SK-N-SH (cell line): ENCODE results near the gene BABAM1. TPM values are rescaled to one million over a fixed set of nuclear protein-coding genes. Genes with fewer than 3 reads are reported as not detected.

Source experiments
- CTCF ChIA-PET: fragments of 300-600, 350-600 bp; formaldehyde crosslinking; extraction: SDS; loops from one replicate; lab custom pipeline; 2021; lab: Yijun Ruan, JAX
- POLR2A ChIA-PET: fragments of 350-600 bp; sonication (Branson Sonifier 250); formaldehyde crosslinking; extraction: SDS; loops from one replicate; lab custom pipeline; 2020; ENCODE audit warnings: antibody characterized with exemption, inconsistent platforms; lab: Yijun Ruan, JAX
- DNase-seq: peaks from one replicate; pipeline ENCODE4 v3.0.0; 2012
- H2AFZ ChIP-seq: fragments of 200-600 bp; sonication (generic); 2 replicates; pipeline ENCODE4 v1.8.1; 2016; ENCODE audit warnings: antibody characterized with exemption, mild to moderate bottlenecking, low read depth
- H3F3A ChIP-seq: fragments of 200-600 bp; sonication (generic); replicated peaks from 2 replicates; pipeline ENCODE3; 2016; ENCODE audit warnings: antibody characterized with exemption, mild to moderate bottlenecking; ENCODE audit not compliant: insufficient read depth
- H3K27ac ChIP-seq, 2 experiments: fragments of 200-500 bp in 1 of 2; fragments of 200-600 bp in 1 of 2; sonication (Bioruptor generic) in 1 of 2; sonication (generic), shearing (Covaris generic) in 1 of 2; 2 replicates each; pipeline versions ENCODE4 v1.5.1 to v1.6.1; 2014 to 2016; ENCODE audit warnings: low read depth in 2 of 2, inconsistent platforms in 1 of 2, low read length in 1 of 2, mild to moderate bottlenecking in 1 of 2, mixed read lengths in 1 of 2
- H3K27me3 ChIP-seq: fragments of 200-600 bp; sonication (generic), shearing (Covaris generic); 2 replicates; pipeline ENCODE4 v1.6.1; 2016; ENCODE audit warnings: mixed run types; ENCODE audit not compliant: insufficient read depth
- H3K36me3 ChIP-seq, 2 experiments: fragments of 200-500 bp in 1 of 2; fragments of 200-600 bp in 1 of 2; sonication (Bioruptor generic) in 1 of 2; sonication (generic) in 1 of 2; replicated peaks in 1 of 2; 2 replicates each; pipeline versions ENCODE3 to v1.5.1; 2014 to 2016; ENCODE audit warnings: low read length in 1 of 2, mild to moderate bottlenecking in 1 of 2; ENCODE audit not compliant: insufficient read depth in 2 of 2, control insufficient read depth in 1 of 2
- H3K4me1 ChIP-seq, 2 experiments: fragments of 200-500 bp in 1 of 2; fragments of 200-600 bp in 1 of 2; sonication (Bioruptor generic) in 1 of 2; sonication (generic), shearing (Covaris generic) in 1 of 2; 2 replicates each; pipeline versions ENCODE4 v1.5.1 to v1.6.1; 2014 to 2016; ENCODE audit warnings: low read depth in 1 of 2, low read length in 1 of 2, mixed run types in 1 of 2; ENCODE audit not compliant: insufficient read depth in 2 of 2, control insufficient read depth in 1 of 2
- H3K4me2 ChIP-seq: fragments of 200-600 bp; sonication (generic), shearing (Covaris generic); 2 replicates; pipeline ENCODE4 v1.6.1; 2017; ENCODE audit warnings: mixed run types
- H3K4me3 ChIP-seq, 2 experiments: fragments of 200-500 bp in 1 of 2; fragments of 200-600 bp in 1 of 2; sonication (Bioruptor generic) in 1 of 2; sonication (generic), shearing (Covaris generic) in 1 of 2; 2 replicates each; pipeline versions ENCODE4 v1.5.1 to v1.8.1; 2014 to 2016; ENCODE audit warnings: low read depth in 2 of 2, inconsistent platforms in 1 of 2, low read length in 1 of 2, mild to moderate bottlenecking in 1 of 2, mixed read lengths in 1 of 2, moderate library complexity in 1 of 2
- H3K79me2 ChIP-seq: fragments of 200-600 bp; sonication (generic); 2 replicates; pipeline ENCODE4 v1.8.1; 2017; ENCODE audit warnings: mild to moderate bottlenecking; ENCODE audit not compliant: insufficient read depth
- H3K9ac ChIP-seq: fragments of 200-600 bp; sonication (generic); 2 replicates; pipeline ENCODE4 v1.6.1; 2017; ENCODE audit warnings: mixed run types
- H3K9me2 ChIP-seq: fragments of 200-600 bp; sonication (generic); 2 replicates; pipeline ENCODE4 v1.6.1; 2017; ENCODE audit warnings: mixed run types
- H3K9me3 ChIP-seq: fragments of 200-600 bp; sonication (generic); 2 replicates; pipeline ENCODE4 v1.6.1; 2017; ENCODE audit warnings: mixed run types, mild to moderate bottlenecking, moderate library complexity
- H4K20me1 ChIP-seq: fragments of 200-600 bp; sonication (generic); 2 replicates; pipeline ENCODE4 v1.6.1; 2017; ENCODE audit warnings: mild to moderate bottlenecking, mixed run types; ENCODE audit not compliant: insufficient read depth
- CHD2 ChIP-seq: fragments of 150-350 bp; IDR thresholded peaks from 2 replicates; pipeline ENCODE4 v1.6.1; 2018; ENCODE audit warnings: low read length; ENCODE audit not compliant: partially characterized antibody
- ELF1 ChIP-seq: IDR thresholded peaks from 2 replicates; pipeline ENCODE4 v1.4.0; 2012
- EP300 ChIP-seq, 2 experiments: IDR thresholded peaks; 2 replicates each; pipeline versions ENCODE4 v1.4.0 to v1.6.1; 2012; ENCODE audit warnings: borderline replicate concordance in 1 of 2, low read depth in 1 of 2, low read length in 1 of 2
- EZH2phosphoT487 ChIP-seq: fragments of 200-600 bp; sonication (generic); IDR thresholded peaks from 2 replicates; pipeline ENCODE4 v1.6.1; 2017; ENCODE audit warnings: low read depth, mixed run types, mild to moderate bottlenecking, antibody characterized with exemption, moderate library complexity, borderline replicate concordance
- FOSL2 ChIP-seq: IDR thresholded peaks from 2 replicates; pipeline ENCODE4 v1.4.0; 2012; ENCODE audit warnings: low read depth, mild to moderate bottlenecking, moderate library complexity, borderline replicate concordance
- FOXJ3 ChIP-seq: sonication (generic); formaldehyde crosslinking; IDR thresholded peaks from 2 replicates; pipeline ENCODE4 v1.5.1; 2020; ENCODE audit warnings: mild to moderate bottlenecking, missing genetic modification reagents
- FOXM1 ChIP-seq: IDR thresholded peaks from 2 replicates; pipeline ENCODE4 v1.4.0; 2012; ENCODE audit warnings: low read depth, mild to moderate bottlenecking
- MXI1 ChIP-seq: IDR thresholded peaks from 2 replicates; pipeline ENCODE4 v1.6.1; 2012; ENCODE audit warnings: mild to moderate bottlenecking, low read depth, low read length, improper control_type of control experiment
- NFIC ChIP-seq: IDR thresholded peaks from 2 replicates; pipeline ENCODE4 v1.4.0; 2012; ENCODE audit warnings: borderline replicate concordance
- NRF1 ChIP-seq: IDR thresholded peaks from 2 replicates; pipeline ENCODE4 v1.6.1; 2012; ENCODE audit warnings: low read depth, mild to moderate bottlenecking, low read length
- RAD21 ChIP-seq: IDR thresholded peaks from 2 replicates; pipeline ENCODE4 v1.6.1; 2012; ENCODE audit warnings: mild to moderate bottlenecking, low read length
- RCOR1 ChIP-seq: fragments of 150-350 bp; IDR thresholded peaks from 2 replicates; pipeline ENCODE4 v1.6.1; 2017; ENCODE audit warnings: antibody characterized with exemption, low read length
- RFX5 ChIP-seq: IDR thresholded peaks from 2 replicates; pipeline ENCODE4 v1.6.1; 2012; ENCODE audit warnings: mild to moderate bottlenecking, improper control_type of control experiment, low read length
- RXRA ChIP-seq: IDR thresholded peaks from 2 replicates; pipeline ENCODE4 v1.4.0; 2012; ENCODE audit warnings: low read depth, mild to moderate bottlenecking, borderline replicate concordance
- SIN3A ChIP-seq: IDR thresholded peaks from 2 replicates; pipeline ENCODE4 v1.6.1; 2012; ENCODE audit warnings: low read depth, mild to moderate bottlenecking, low read length, moderate library complexity, borderline replicate concordance
- SMC3 ChIP-seq: IDR thresholded peaks from 2 replicates; pipeline ENCODE4 v1.6.1; 2012; ENCODE audit warnings: low read depth, low read length, improper control_type of control experiment
- TAF1 ChIP-seq: IDR thresholded peaks from 2 replicates; pipeline ENCODE4 v1.6.1; 2012; ENCODE audit warnings: low read depth, mild to moderate bottlenecking, low read length, moderate library complexity, borderline replicate concordance
- YY1 ChIP-seq: IDR thresholded peaks from 2 replicates; pipeline ENCODE4 v1.4.0; 2012; ENCODE audit warnings: low read depth, mild to moderate bottlenecking
- WGBS: methylation state at CpG from one replicate; pipeline ENCODE4 v1.1.6; 2017; ENCODE audit warnings: low lambda C conversion rate; 5-methylcytosine and 5-hydroxymethylcytosine counted together
- polyA plus RNA-seq, 3 experiments: library from polyadenylated mRNA; depleted of rRNA; stranded (reverse); fragments of >200 nt; gene quantifications; 2 replicates each; pipeline ENCODE4 v1.2.3, GENCODE V29; 2012
- TF ChIP-seq, protein P1 (sequence below): fragments of 150-350 bp; IDR thresholded peaks from 2 replicates; pipeline ENCODE4 v1.6.1; 2017; ENCODE audit warnings: antibody characterized with exemption, low read length, low read depth, borderline replicate concordance
- TF ChIP-seq, protein P2 (sequence below): IDR thresholded peaks from 2 replicates; pipeline ENCODE4 v1.4.0; 2012; ENCODE audit warnings: low read depth, borderline replicate concordance
- TF ChIP-seq, protein P3 (sequence below): IDR thresholded peaks from 2 replicates; pipeline ENCODE4 v1.4.0; 2012; ENCODE audit warnings: low read depth, borderline replicate concordance
- TF ChIP-seq, protein P4 (sequence below): fragments of 200-600 bp; sonication (generic); IDR thresholded peaks from 2 replicates; pipeline ENCODE4 v1.6.1; 2017; ENCODE audit warnings: antibody characterized with exemption, mild to moderate bottlenecking, moderate library complexity

The BABAM1 gene
- polyA plus RNA-seq, 1 of the 3 experiments (the other 2 are of a cell fraction), result 192 TPM

DNA sequence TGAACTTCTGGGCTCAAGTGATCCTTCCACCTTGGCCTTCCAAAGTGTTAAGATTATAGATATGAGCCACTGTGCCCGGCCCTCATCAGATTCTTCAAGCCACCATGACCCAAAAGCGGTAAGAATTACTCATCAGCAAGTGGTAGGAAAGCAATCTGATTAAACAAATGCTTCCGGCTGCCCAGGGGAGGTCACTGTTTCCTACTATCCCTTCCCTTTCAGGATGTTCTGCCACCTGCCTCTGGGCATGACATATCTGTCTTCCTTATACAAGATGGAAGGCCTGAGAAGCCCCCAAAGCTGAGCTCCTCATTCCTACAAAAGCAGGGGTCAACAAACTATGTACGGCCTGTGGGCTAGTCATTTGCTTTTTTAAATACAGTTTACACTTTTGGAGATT is 29.0 kb downstream of the BABAM1 start:
- H3K9me2 ChIP-seq, result no peaks in the 10 kb centered on the region
- peak; percentile 39 for DNase-seq
- CTCF ChIA-PET, result interaction anchor here (0.9 to 1.2 kb wide), 2 partner anchors 10 to 36 kb away, joined by 3 to 4 read pairs; partner anchors contain the start of gene MRPL34
- POLR2A ChIA-PET, result no interaction called here
- H3K4me2 ChIP-seq, result no peak overlapping the region
- peaks cover 0 to 5% of the 10 kb centered on the region in 2 experiments; a peak in 1 of 4 replicates for H3K4me1 ChIP-seq
- TF ChIP-seq RAD21 (0 out of 2 replicates have a peak, but pooled peaks have one; percentile 15), EP300 (IDR thresholded peaks at IDR 0.05; ENCODE audit: borderline replicate concordance in 1 of 2, low read depth in 1 of 2, low read length in 1 of 2) (no peak), RFX5 (no peak), YY1 (no peak), ELF1 (no peak)
- TF ChIP-seq, protein P1, sequence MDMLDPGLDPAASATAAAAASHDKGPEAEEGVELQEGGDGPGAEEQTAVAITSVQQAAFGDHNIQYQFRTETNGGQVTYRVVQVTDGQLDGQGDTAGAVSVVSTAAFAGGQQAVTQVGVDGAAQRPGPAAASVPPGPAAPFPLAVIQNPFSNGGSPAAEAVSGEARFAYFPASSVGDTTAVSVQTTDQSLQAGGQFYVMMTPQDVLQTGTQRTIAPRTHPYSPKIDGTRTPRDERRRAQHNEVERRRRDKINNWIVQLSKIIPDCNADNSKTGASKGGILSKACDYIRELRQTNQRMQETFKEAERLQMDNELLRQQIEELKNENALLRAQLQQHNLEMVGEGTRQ, result no peak
- TF ChIP-seq, protein P2, sequence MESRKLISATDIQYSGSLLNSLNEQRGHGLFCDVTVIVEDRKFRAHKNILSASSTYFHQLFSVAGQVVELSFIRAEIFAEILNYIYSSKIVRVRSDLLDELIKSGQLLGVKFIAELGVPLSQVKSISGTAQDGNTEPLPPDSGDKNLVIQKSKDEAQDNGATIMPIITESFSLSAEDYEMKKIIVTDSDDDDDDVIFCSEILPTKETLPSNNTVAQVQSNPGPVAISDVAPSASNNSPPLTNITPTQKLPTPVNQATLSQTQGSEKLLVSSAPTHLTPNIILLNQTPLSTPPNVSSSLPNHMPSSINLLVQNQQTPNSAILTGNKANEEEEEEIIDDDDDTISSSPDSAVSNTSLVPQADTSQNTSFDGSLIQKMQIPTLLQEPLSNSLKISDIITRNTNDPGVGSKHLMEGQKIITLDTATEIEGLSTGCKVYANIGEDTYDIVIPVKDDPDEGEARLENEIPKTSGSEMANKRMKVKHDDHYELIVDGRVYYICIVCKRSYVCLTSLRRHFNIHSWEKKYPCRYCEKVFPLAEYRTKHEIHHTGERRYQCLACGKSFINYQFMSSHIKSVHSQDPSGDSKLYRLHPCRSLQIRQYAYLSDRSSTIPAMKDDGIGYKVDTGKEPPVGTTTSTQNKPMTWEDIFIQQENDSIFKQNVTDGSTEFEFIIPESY, result no peak
- TF ChIP-seq, protein P3, sequence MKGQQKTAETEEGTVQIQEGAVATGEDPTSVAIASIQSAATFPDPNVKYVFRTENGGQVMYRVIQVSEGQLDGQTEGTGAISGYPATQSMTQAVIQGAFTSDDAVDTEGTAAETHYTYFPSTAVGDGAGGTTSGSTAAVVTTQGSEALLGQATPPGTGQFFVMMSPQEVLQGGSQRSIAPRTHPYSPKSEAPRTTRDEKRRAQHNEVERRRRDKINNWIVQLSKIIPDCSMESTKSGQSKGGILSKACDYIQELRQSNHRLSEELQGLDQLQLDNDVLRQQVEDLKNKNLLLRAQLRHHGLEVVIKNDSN, result no peak
- TF ChIP-seq, protein P4, sequence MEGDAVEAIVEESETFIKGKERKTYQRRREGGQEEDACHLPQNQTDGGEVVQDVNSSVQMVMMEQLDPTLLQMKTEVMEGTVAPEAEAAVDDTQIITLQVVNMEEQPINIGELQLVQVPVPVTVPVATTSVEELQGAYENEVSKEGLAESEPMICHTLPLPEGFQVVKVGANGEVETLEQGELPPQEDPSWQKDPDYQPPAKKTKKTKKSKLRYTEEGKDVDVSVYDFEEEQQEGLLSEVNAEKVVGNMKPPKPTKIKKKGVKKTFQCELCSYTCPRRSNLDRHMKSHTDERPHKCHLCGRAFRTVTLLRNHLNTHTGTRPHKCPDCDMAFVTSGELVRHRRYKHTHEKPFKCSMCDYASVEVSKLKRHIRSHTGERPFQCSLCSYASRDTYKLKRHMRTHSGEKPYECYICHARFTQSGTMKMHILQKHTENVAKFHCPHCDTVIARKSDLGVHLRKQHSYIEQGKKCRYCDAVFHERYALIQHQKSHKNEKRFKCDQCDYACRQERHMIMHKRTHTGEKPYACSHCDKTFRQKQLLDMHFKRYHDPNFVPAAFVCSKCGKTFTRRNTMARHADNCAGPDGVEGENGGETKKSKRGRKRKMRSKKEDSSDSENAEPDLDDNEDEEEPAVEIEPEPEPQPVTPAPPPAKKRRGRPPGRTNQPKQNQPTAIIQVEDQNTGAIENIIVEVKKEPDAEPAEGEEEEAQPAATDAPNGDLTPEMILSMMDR, result peak; percentile 26; the same call in 1 of the 2 replicates
- TF ChIP-seq, all 33 proteins: peak for 2
- Histone ChIP-seq H3K36me3 (peaks cover 0 to 3% of the 10 kb centered on the region in 2 experiments), H3K27me3 (no peaks in the 10 kb centered on the region), H3F3A (peaks cover 17% of the 10 kb centered on the region), H3K79me2 (peaks cover 6% of the 10 kb centered on the region; the same call in 1 of the 2 replicates), H3K9me3 (no peaks in the 10 kb centered on the region), H4K20me1 (no peaks in the 10 kb centered on the region), H3K9ac (no peak overlapping the region), H3K27ac (no peak overlapping the region), H2AFZ (no peak overlapping the region), H3K4me3 (no peak overlapping the region)
- 50% methylated on average over 4 of the region's 4 CpGs for WGBS

DNA sequence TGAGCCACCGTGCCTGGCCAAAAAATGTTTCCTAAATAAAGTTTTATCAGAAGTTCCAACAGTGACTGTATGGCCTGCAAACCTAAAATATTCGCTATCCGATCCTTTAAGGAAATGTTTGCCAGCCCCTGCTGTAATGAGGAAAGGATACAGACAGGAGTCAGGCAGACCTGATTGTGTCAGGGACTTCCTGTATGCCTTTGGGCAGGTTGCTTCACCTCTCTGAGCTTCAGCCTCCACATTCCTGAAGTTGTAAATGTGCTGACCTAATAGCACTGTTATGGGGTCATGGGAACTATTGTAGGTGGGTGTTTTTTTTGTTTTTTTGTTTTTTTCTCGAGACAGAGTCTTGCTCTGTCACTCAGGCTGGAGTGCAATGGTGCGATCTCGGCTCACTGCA is 29.7 kb downstream of the BABAM1 start:
- 95% methylated on average over 6 of the region's 6 CpGs for WGBS
- CTCF ChIA-PET, result interaction anchor here (0.5 to 1.5 kb wide), 3 partner anchors 8 to 89 kb away, joined by 3 to 4 read pairs (median 4); partner anchors contain the start of gene MRPL34

More for the DNA sequence above, 29.7 kb downstream of the BABAM1 start:
- no peak overlapping the region for H3K4me2 ChIP-seq
- H3K79me2 ChIP-seq, result peaks cover 6% of the 10 kb centered on the region; the same call in 1 of the 2 replicates
- peaks cover 0 to 6% of the 10 kb centered on the region in 2 experiments; a peak in 1 of 4 replicates for H3K4me1 ChIP-seq
- H3K9ac ChIP-seq, result no peak overlapping the region
- POLR2A ChIA-PET, result no interaction called here
- no peak for DNase-seq
- H4K20me1 ChIP-seq, result no peaks in the 10 kb centered on the region
- no peaks in the 10 kb centered on the region for H3K9me2 ChIP-seq
- H3K27me3 ChIP-seq, result no peaks in the 10 kb centered on the region
- no peak overlapping the region for H3K27ac ChIP-seq
- H3K9me3 ChIP-seq, result no peaks in the 10 kb centered on the region
- H3K36me3 ChIP-seq, result peaks cover 0 to 3% of the 10 kb centered on the region in 2 experiments
- no peak overlapping the region for H3K4me3 ChIP-seq
- no peak overlapping the region for H2AFZ ChIP-seq
- TF ChIP-seq TAF1 (no peak), FOXJ3 (CRISPR knock-in tag) (no peak), RXRA (no peak), RAD21 (no peak), MXI1 (no peak), RCOR1 (no peak), CHD2 (no peak), NRF1 (no peak), SMC3 (no peak), FOSL2 (no peak), NFIC (no peak), EZH2phosphoT487 (no peak), FOXM1 (no peak), SIN3A (no peak)
- TF ChIP-seq, protein P1, result no peak
- TF ChIP-seq, all 33 proteins: peak for 0
- H3F3A ChIP-seq, result peaks cover 17% of the 10 kb centered on the region
